H9 (cell line): ENCODE data around the gene MPC1. TPM values are rescaled to one million over a fixed set of nuclear protein-coding genes. Genes with fewer than 3 reads are reported as not detected.
"Not testable (repeated sequence)": the region's sequence is repeated elsewhere in the genome, so short reads cannot be mapped to it uniquely, and the experiment has no call there.

ENCODE experiments used
- DNase-seq: peaks from one replicate; pipeline ENCODE4 v3.0.0-alpha.2; 2017
- H2AFZ ChIP-seq: one replicate; pipeline ENCODE4 v1.6.1; 2013; ENCODE audit warnings: mild to moderate bottlenecking, low read length, control low read depth, moderate library complexity
- H2AK5ac ChIP-seq: 2 replicates; pipeline ENCODE4 v1.6.1; 2013; ENCODE audit warnings: low read length, control low read depth, mixed read lengths; ENCODE audit not compliant: insufficient read length
- H2BK120ac ChIP-seq: one replicate; pipeline ENCODE4 v1.6.1; 2013; ENCODE audit warnings: low read depth, mild to moderate bottlenecking, low read length, control low read depth, inconsistent platforms; ENCODE audit not compliant: poor library complexity, severe bottlenecking
- H2BK12ac ChIP-seq: 2 replicates; pipeline ENCODE4 v1.6.1; 2013; ENCODE audit warnings: low read length, control low read depth, mixed read lengths, low read depth; ENCODE audit not compliant: insufficient read length
- H2BK15ac ChIP-seq: 2 replicates; pipeline ENCODE4 v1.6.1; 2013; ENCODE audit warnings: low read depth, low read length, control low read depth
- H2BK20ac ChIP-seq: one replicate; pipeline ENCODE4 v1.6.1; 2013; ENCODE audit warnings: low read depth, mild to moderate bottlenecking, low read length, control low read depth, inconsistent platforms; ENCODE audit not compliant: poor library complexity, severe bottlenecking
- H2BK5ac ChIP-seq: 2 replicates; pipeline ENCODE4 v1.6.1; 2013; ENCODE audit warnings: low read length, control low read depth, mixed read lengths; ENCODE audit not compliant: insufficient read length
- H3K14ac ChIP-seq: 2 replicates; pipeline ENCODE4 v1.6.1; 2013; ENCODE audit warnings: low read length, control low read depth; ENCODE audit not compliant: insufficient read depth
- H3K18ac ChIP-seq: 2 replicates; pipeline ENCODE4 v1.6.1; 2013; ENCODE audit warnings: low read depth, mild to moderate bottlenecking, mixed read lengths, low read length, control low read depth; ENCODE audit not compliant: insufficient read length
- H3K23ac ChIP-seq: 2 replicates; pipeline ENCODE4 v1.6.1; 2013; ENCODE audit warnings: low read length, control low read depth, mixed read lengths, low read depth; ENCODE audit not compliant: insufficient read length
- H3K23me2 ChIP-seq: 2 replicates; pipeline ENCODE4 v1.6.1; 2013; ENCODE audit warnings: low read depth, mild to moderate bottlenecking, mixed read lengths, low read length, control low read depth; ENCODE audit not compliant: insufficient read length, poor library complexity, severe bottlenecking
- H3K27ac ChIP-seq: 2 replicates; pipeline ENCODE4 v1.5.1; 2013; ENCODE audit warnings: low read length, control low read depth, mixed read lengths, low read depth; ENCODE audit not compliant: insufficient read length
- H3K27me3 ChIP-seq: 2 replicates; pipeline ENCODE4 v1.6.1; 2013; ENCODE audit warnings: low read length, control low read depth, inconsistent platforms; ENCODE audit not compliant: insufficient read depth
- H3K4ac ChIP-seq: 2 replicates; pipeline ENCODE4 v1.6.1; 2013; ENCODE audit warnings: low read depth, mild to moderate bottlenecking, control low read depth, inconsistent platforms, low read length, moderate library complexity
- H3K4me1 ChIP-seq: 2 replicates; pipeline ENCODE4 v1.6.1; 2013; ENCODE audit warnings: low read length, control low read depth, inconsistent platforms; ENCODE audit not compliant: insufficient read depth
- H3K4me2 ChIP-seq: 2 replicates; pipeline ENCODE4 v1.6.1; 2013; ENCODE audit warnings: low read length, control low read depth, mixed read lengths; ENCODE audit not compliant: insufficient read length, insufficient read depth
- H3K56ac ChIP-seq: 2 replicates; pipeline ENCODE4 v1.6.1; 2013; ENCODE audit warnings: low read depth, mild to moderate bottlenecking, mixed read lengths, low read length, control low read depth; ENCODE audit not compliant: insufficient read length
- H3K79me1 ChIP-seq: 2 replicates; pipeline ENCODE4 v1.6.1; 2013; ENCODE audit warnings: low read depth, mild to moderate bottlenecking, moderate library complexity, low read length, control low read depth, inconsistent platforms; ENCODE audit not compliant: insufficient read depth, poor library complexity, severe bottlenecking
- H3K79me2 ChIP-seq: 2 replicates; pipeline ENCODE4 v1.6.1; 2013; ENCODE audit warnings: low read length, control low read depth, inconsistent platforms; ENCODE audit not compliant: insufficient read depth
- H3K9ac ChIP-seq: 2 replicates; pipeline ENCODE4 v1.6.1; 2013; ENCODE audit warnings: low read length, control low read depth, mixed read lengths; ENCODE audit not compliant: insufficient read length; ENCODE audit errors: extremely low read depth
- H3K9me3 ChIP-seq: one replicate; pipeline ENCODE4 v1.6.1; 2013; ENCODE audit warnings: low read depth, low read length, inconsistent platforms; ENCODE audit not compliant: control insufficient read depth
- H3T11ph ChIP-seq: one replicate; pipeline ENCODE4 v1.6.1; 2013; ENCODE audit warnings: mild to moderate bottlenecking, low read length, control low read depth, inconsistent platforms
- H4K20me1 ChIP-seq: one replicate; pipeline ENCODE4 v1.6.1; 2013; ENCODE audit not compliant: control insufficient read depth, insufficient read length, insufficient read depth
- H4K5ac ChIP-seq: 2 replicates; pipeline ENCODE4 v1.6.1; 2013; ENCODE audit warnings: low read depth, mild to moderate bottlenecking, mixed read lengths, low read length, control low read depth; ENCODE audit not compliant: insufficient read length
- H4K8ac ChIP-seq: replicated peaks from 2 replicates; pipeline ENCODE4 v1.6.1; 2013; ENCODE audit warnings: low read length, control low read depth, mixed read lengths, low read depth; ENCODE audit not compliant: insufficient read length
- H4K91ac ChIP-seq: 2 replicates; pipeline ENCODE4 v1.6.1; 2013; ENCODE audit warnings: low read depth, mild to moderate bottlenecking, moderate library complexity, mixed read lengths, low read length, control low read depth; ENCODE audit not compliant: insufficient read length
- H3K27ac Mint-ChIP-seq, 3 experiments: 2 replicates in 2 of 3; 3 replicates in 1 of 3; pipeline ENCODE4 v1.8.0; 2020 to 2021; ENCODE audit warnings: mixed read lengths in 3 of 3, mild to moderate bottlenecking in 1 of 3, moderate library complexity in 1 of 3
- H3K27me3 Mint-ChIP-seq: 2 replicates; pipeline ENCODE4 v1.8.0; 2021; ENCODE audit warnings: low read depth, mild to moderate bottlenecking, moderate library complexity, mixed read lengths
- H3K36me3 Mint-ChIP-seq, 3 experiments: 2 replicates in 2 of 3; 3 replicates in 1 of 3; pipeline ENCODE4 v1.8.0; 2020 to 2021; ENCODE audit warnings: low read depth in 3 of 3, mixed read lengths in 3 of 3; ENCODE audit not compliant: insufficient read depth in 1 of 3
- H3K4me1 Mint-ChIP-seq, 2 experiments: 2 replicates each; pipeline ENCODE4 v1.8.0; 2020; ENCODE audit warnings: mixed read lengths in 2 of 2
- H3K4me3 Mint-ChIP-seq, 2 experiments: 2 replicates in 1 of 2; 3 replicates in 1 of 2; pipeline ENCODE4 v1.8.0; 2020 to 2021; ENCODE audit warnings: mild to moderate bottlenecking in 2 of 2, mixed read lengths in 2 of 2, moderate library complexity in 1 of 2
- H3K9me3 Mint-ChIP-seq, 2 experiments: 2 replicates in 1 of 2; 3 replicates in 1 of 2; pipeline ENCODE4 v1.8.0; 2020; ENCODE audit warnings: mild to moderate bottlenecking in 2 of 2, mixed read lengths in 2 of 2, moderate library complexity in 1 of 2
- WGBS: extraction: QIAGEN DNeasy Blood & Tissue Kit; methylation state at CpG from one replicate; pipeline ENCODE4 v1.1.7; 2013; ENCODE audit warnings: missing lambda C conversion rate, low lambda C conversion rate, mixed read lengths; ENCODE audit not compliant: insufficient read length; ENCODE audit errors: extremely low coverage; 5-methylcytosine and 5-hydroxymethylcytosine counted together
- total RNA-seq: library from RNA; stranded (reverse); gene quantifications from 2 replicates; pipeline ENCODE4 v1.2.1, GENCODE V29; 2021
- TF ChIP-seq, protein P1 (sequence below): fragments of 200-600 bp; sonication (generic); conservative IDR thresholded peaks from 3 replicates; pipeline ENCODE4 v1.8.0; 2021; ENCODE audit warnings: antibody characterized with exemption, mild to moderate bottlenecking

Gene MPC1
- total RNA-seq, 1 experiment from 2014 or later = 10.0 TPM

DNA sequence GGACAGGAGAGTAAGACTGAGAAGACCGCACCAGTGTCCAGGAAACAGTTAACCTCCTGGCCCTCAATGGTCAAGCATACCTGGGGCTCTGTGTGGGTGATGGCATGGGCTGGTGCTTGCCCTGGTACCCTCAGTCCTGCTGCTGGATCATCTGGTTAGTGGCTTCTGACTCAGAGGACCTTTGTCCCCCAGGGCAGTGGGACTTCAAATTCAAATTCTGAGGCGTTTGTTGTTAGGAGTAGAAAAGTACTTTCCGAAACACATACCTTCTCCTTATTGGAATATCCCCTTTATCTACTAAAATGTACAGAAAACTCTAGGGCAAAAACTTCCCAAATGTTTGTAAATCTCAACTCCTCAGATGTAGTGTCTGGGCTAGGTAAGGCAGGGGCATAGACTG is 36.3 kb downstream of the MPC1 start:
- TF ChIP-seq, protein P1, sequence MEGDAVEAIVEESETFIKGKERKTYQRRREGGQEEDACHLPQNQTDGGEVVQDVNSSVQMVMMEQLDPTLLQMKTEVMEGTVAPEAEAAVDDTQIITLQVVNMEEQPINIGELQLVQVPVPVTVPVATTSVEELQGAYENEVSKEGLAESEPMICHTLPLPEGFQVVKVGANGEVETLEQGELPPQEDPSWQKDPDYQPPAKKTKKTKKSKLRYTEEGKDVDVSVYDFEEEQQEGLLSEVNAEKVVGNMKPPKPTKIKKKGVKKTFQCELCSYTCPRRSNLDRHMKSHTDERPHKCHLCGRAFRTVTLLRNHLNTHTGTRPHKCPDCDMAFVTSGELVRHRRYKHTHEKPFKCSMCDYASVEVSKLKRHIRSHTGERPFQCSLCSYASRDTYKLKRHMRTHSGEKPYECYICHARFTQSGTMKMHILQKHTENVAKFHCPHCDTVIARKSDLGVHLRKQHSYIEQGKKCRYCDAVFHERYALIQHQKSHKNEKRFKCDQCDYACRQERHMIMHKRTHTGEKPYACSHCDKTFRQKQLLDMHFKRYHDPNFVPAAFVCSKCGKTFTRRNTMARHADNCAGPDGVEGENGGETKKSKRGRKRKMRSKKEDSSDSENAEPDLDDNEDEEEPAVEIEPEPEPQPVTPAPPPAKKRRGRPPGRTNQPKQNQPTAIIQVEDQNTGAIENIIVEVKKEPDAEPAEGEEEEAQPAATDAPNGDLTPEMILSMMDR = no peak
- Histone ChIP-seq H2BK5ac (no peak overlapping the region), H2BK120ac (no peak overlapping the region), H3K56ac (no peak overlapping the region), H3K18ac (no peak overlapping the region), H3K4me1 (peaks cover 5% of the 10 kb centered on the region; the same call in 1 of the 2 replicates), H3K14ac (no peak overlapping the region), H3K27ac (no peak overlapping the region), H2AFZ (no peak overlapping the region), H2BK20ac (no peak overlapping the region), H3K79me1 (peaks cover 3% of the 10 kb centered on the region), H4K5ac (no peak overlapping the region), H3K4me2 (no peak overlapping the region), H3K27me3 (no peaks in the 10 kb centered on the region), H4K8ac (no peak overlapping the region), H2BK12ac (no peak overlapping the region), H3K79me2 (peaks cover 5% of the 10 kb centered on the region), H3K4ac (no peak overlapping the region), H3K23me2 (peaks cover 8% of the 10 kb centered on the region), H3T11ph (no peak overlapping the region), H2BK15ac (no peak overlapping the region), H4K91ac (no peak overlapping the region), H2AK5ac (no peak overlapping the region), H3K9ac (no peak overlapping the region), H4K20me1 (no peaks in the 10 kb centered on the region), H3K9me3 (no peaks in the 10 kb centered on the region), H3K23ac (no peak overlapping the region)
- no peak overlapping the region for H3K27ac Mint-ChIP-seq
- peaks cover 0 to 1% (median 0%) of the 10 kb centered on the region in 3 experiments; a peak in 1 of 7 replicates for H3K36me3 Mint-ChIP-seq
- H3K27me3 Mint-ChIP-seq = peaks cover 1% of the 10 kb centered on the region; the same call in 1 of the 2 replicates
- no peak overlapping the region for H3K4me3 Mint-ChIP-seq
- DNase-seq = no peak
- WGBS = no CpG with 5 or more reads among the region's 3 CpGs
- peaks cover 8 to 11% of the 10 kb centered on the region in 2 experiments for H3K9me3 Mint-ChIP-seq
- H3K4me1 Mint-ChIP-seq = peaks cover 10 to 14% of the 10 kb centered on the region in 2 experiments

DNA sequence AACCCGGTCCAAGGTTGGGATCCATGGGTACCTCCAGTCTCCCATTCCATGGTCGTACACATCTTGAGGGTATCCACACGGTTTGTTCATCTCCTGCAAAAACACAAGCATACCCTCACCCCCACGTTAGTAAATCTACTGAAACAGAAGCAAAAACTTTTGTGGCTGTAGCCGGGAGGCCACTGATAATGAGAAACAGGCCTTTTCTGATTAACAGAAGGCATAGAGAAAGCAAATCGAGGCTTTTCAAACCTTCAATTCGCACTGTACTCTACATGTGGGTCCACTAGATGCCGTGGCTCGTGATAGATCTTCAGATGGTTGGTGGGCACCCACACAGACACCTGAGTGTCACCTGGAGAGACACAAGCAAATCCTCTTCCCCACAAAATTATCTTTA is 37.1 kb downstream of the MPC1 start:
- H4K91ac ChIP-seq, H3K23ac ChIP-seq, H2AK5ac ChIP-seq, H4K5ac ChIP-seq, H2AFZ ChIP-seq, H3K56ac ChIP-seq, H2BK12ac ChIP-seq, H2BK20ac ChIP-seq, H3K9me3 Mint-ChIP-seq, H4K20me1 ChIP-seq, H3K4ac ChIP-seq, H3K4me2 ChIP-seq, H3K27me3 ChIP-seq, H3K36me3 Mint-ChIP-seq, H3K4me3 Mint-ChIP-seq, H3K27ac ChIP-seq, H2BK15ac ChIP-seq, H3K23me2 ChIP-seq, H3K18ac ChIP-seq, H2BK5ac ChIP-seq, H3K9ac ChIP-seq, H3T11ph ChIP-seq, H3K14ac ChIP-seq, H3K27me3 Mint-ChIP-seq, H3K9me3 ChIP-seq, H3K4me1 ChIP-seq, H3K79me1 ChIP-seq, H3K27ac Mint-ChIP-seq, H4K8ac ChIP-seq, DNase-seq, H2BK120ac ChIP-seq: not testable (repeated sequence)
- no CpG with 5 or more reads among the region's 9 CpGs for WGBS
- H3K79me2 ChIP-seq = peaks cover 12% of the 10 kb centered on the region
- peaks cover 10 to 16% of the 10 kb centered on the region in 2 experiments for H3K4me1 Mint-ChIP-seq
